H1 (cell line): ENCODE measurements around the gene OGT. TPM values are rescaled to one million over a fixed set of nuclear protein-coding genes. Genes with fewer than 3 reads are reported as not detected.

ENCODE experiments used
- EGR1 ChIP-seq: IDR thresholded peaks from 2 replicates; pipeline ENCODE4 v1.6.1; 2011; ENCODE audit warnings: low read depth, low read length, borderline replicate concordance
- JUN ChIP-seq: IDR thresholded peaks from 2 replicates; pipeline ENCODE4 v1.6.1; 2011; ENCODE audit warnings: low read depth, mild to moderate bottlenecking, improper control_type of control experiment, low read length
- RNF2 ChIP-seq: fragments of 200-900, 300-1000 bp; sonication (generic); IDR thresholded peaks from 2 replicates; pipeline ENCODE4 v1.7.1; 2016; ENCODE audit warnings: borderline replicate concordance, low read depth, mild to moderate bottlenecking, antibody characterized with exemption, low read length; ENCODE audit not compliant: poor library complexity, severe bottlenecking; ENCODE audit errors: missing control alignments
- polyA plus RNA-seq, 7 experiments: library from polyadenylated mRNA; depleted of rRNA in 3 of 7; stranded (reverse) in 5 of 7; unstranded in 2 of 7; fragments of >200 nt in 5 of 7; fragments of 200-250 nt in 2 of 7; gene quantifications; 1 replicate in 5 of 7; 2 replicates in 1 of 7; 4 replicates in 1 of 7; pipeline versions ENCODE4 v1.2.1 to v1.2.3, GENCODE V29; 2011 to 2013; ENCODE audit warnings: missing spikeins in 2 of 7, mixed read lengths in 2 of 7
- total RNA-seq: library from RNA; stranded (reverse); fragmentation: NEBNext Ultra II Directional; extraction: Animal tissue kit (Norgen Biotek cat#: 25700); gene quantifications from 2 replicates; pipeline ENCODE4 v1.2.1, GENCODE V29; 2021

OGT gene
- total and polyA plus RNA-seq, 2 of the 8 experiments (the other 6 are each of a cell fraction or from before 2014, with no cell fraction given), result 130 to 169 TPM

DNA sequence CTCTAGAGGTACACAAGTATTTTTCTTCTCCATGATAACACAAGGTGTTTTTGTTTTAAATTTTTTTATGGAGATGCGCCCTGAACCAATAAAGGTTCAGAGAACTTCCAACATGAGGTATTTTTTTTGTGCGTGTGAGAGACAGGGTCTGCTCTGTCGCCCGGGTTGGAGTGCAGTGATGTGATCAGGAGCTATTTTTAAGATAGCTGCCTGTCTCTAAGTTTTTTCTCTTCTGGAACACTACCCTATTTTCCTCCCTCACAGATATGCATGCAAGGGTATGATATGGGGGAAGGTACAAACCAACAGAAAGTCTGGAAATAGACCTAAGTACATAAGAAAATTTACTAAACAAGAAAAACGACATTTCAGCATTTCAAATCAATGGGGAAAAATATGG is 48.3 kb downstream of the OGT start (continued):
- TF ChIP-seq RNF2 (no peak), EGR1 (no peak), JUN (no peak)
